ENCODE results near the gene MRO. TPM values are rescaled to one million over a fixed set of nuclear protein-coding genes. Genes with fewer than 3 reads are reported as not detected.

The MRO gene
- total and polyA plus RNA-seq, 2 donors (not counting 1 experiment from before 2014, with no cell fraction given): under 0.01 to 0.02 TPM

GRCh38 chr18:50830544-50830943, 10.7 kb upstream of the MRO start:
- TF ChIP-seq EZH2 (IDR thresholded peaks at IDR 0.05; ENCODE audit: low read length, missing control alignments): no peak
- TF ChIP-seq, protein P1, sequence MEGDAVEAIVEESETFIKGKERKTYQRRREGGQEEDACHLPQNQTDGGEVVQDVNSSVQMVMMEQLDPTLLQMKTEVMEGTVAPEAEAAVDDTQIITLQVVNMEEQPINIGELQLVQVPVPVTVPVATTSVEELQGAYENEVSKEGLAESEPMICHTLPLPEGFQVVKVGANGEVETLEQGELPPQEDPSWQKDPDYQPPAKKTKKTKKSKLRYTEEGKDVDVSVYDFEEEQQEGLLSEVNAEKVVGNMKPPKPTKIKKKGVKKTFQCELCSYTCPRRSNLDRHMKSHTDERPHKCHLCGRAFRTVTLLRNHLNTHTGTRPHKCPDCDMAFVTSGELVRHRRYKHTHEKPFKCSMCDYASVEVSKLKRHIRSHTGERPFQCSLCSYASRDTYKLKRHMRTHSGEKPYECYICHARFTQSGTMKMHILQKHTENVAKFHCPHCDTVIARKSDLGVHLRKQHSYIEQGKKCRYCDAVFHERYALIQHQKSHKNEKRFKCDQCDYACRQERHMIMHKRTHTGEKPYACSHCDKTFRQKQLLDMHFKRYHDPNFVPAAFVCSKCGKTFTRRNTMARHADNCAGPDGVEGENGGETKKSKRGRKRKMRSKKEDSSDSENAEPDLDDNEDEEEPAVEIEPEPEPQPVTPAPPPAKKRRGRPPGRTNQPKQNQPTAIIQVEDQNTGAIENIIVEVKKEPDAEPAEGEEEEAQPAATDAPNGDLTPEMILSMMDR (conservative IDR thresholded peaks at IDR 0.05 in 1 of 2, IDR thresholded peaks at IDR 0.05 in 1 of 2; ENCODE audit: low read depth in 1 of 2, low read length in 2 of 2): no peak
- no peaks in the 10 kb centered on the region for H3K9me3 ChIP-seq (ENCODE audit: control insufficient read depth, insufficient read depth, low read depth, low read length)

GRCh38 chr18:50829644-50830043, 9.8 kb upstream of the MRO start:
- Histone ChIP-seq H3K36me3 (ENCODE audit: control insufficient read depth, insufficient read depth, low read length) (no peaks in the 10 kb centered on the region), H3K27ac (ENCODE audit: insufficient read depth, low read length) (no peak overlapping the region), H2AFZ (ENCODE audit: low read length) (no peak overlapping the region), H3K4me1 (ENCODE audit: control insufficient read depth, extremely low read depth, insufficient read depth, low read length) (no peaks in the 10 kb centered on the region), H3K9me3 (ENCODE audit: control insufficient read depth, insufficient read depth, low read depth, low read length) (no peaks in the 10 kb centered on the region), H3K79me2 (ENCODE audit: control insufficient read depth, insufficient read depth, low read length) (no peaks in the 10 kb centered on the region), H3K4me2 (ENCODE audit: extremely low read depth, insufficient read depth, low read length) (no peak overlapping the region), H3K4me3 (replicated peaks in 1 of 4; ENCODE audit: control extremely low read depth in 1 of 4, insufficient read depth in 1 of 4, low read depth in 3 of 4, low read length in 4 of 4) (no peak overlapping the region), H3K9ac (ENCODE audit: insufficient read depth, low read length) (no peak overlapping the region), H4K20me1 (ENCODE audit: control insufficient read depth, extremely low read depth, insufficient read depth, low read length) (no peaks in the 10 kb centered on the region), H3K27me3 (ENCODE audit: control insufficient read depth, insufficient read depth, low read length) (peaks cover 3% of the 10 kb centered on the region)
- DNase-seq (ENCODE audit: low read depth in 2 of 2): no peak
- no peak for TF ChIP-seq EZH2 (IDR thresholded peaks at IDR 0.05; ENCODE audit: low read length, missing control alignments)
- TF ChIP-seq, protein P1 (conservative IDR thresholded peaks at IDR 0.05 in 1 of 2, IDR thresholded peaks at IDR 0.05 in 1 of 2; ENCODE audit: low read depth in 1 of 2, low read length in 2 of 2): no peak

More at GRCh38 chr18:50830544-50830943, 10.7 kb upstream of the MRO start:
- Histone ChIP-seq H3K27ac (ENCODE audit: insufficient read depth, low read length) (no peak overlapping the region), H3K4me2 (ENCODE audit: extremely low read depth, insufficient read depth, low read length) (no peak overlapping the region), H4K20me1 (ENCODE audit: control insufficient read depth, extremely low read depth, insufficient read depth, low read length) (no peaks in the 10 kb centered on the region), H3K36me3 (ENCODE audit: control insufficient read depth, insufficient read depth, low read length) (no peaks in the 10 kb centered on the region), H3K4me1 (ENCODE audit: control insufficient read depth, extremely low read depth, insufficient read depth, low read length) (no peaks in the 10 kb centered on the region), H3K4me3 (replicated peaks in 1 of 4; ENCODE audit: control extremely low read depth in 1 of 4, insufficient read depth in 1 of 4, low read depth in 3 of 4, low read length in 4 of 4) (no peak overlapping the region), H3K79me2 (ENCODE audit: control insufficient read depth, insufficient read depth, low read length) (no peaks in the 10 kb centered on the region), H2AFZ (ENCODE audit: low read length) (no peak overlapping the region), H3K27me3 (ENCODE audit: control insufficient read depth, insufficient read depth, low read length) (peaks cover 3% of the 10 kb centered on the region), H3K9ac (ENCODE audit: insufficient read depth, low read length) (no peak overlapping the region)
- DNase-seq (ENCODE audit: low read depth in 2 of 2): no peak

- Histone ChIP-seq H3K79me2 (ENCODE audit: control insufficient read depth, insufficient read depth, low read length) (no peaks in the 10 kb centered on the region), H3K4me1 (ENCODE audit: control insufficient read depth, extremely low read depth, insufficient read depth, low read length) (no peaks in the 10 kb centered on the region), H2AFZ (ENCODE audit: low read length) (no peak overlapping the region), H3K9ac (ENCODE audit: insufficient read depth, low read length) (no peak overlapping the region), H3K36me3 (ENCODE audit: control insufficient read depth, insufficient read depth, low read length) (no peaks in the 10 kb centered on the region), H3K4me3 (replicated peaks in 1 of 4; ENCODE audit: control extremely low read depth in 1 of 4, insufficient read depth in 1 of 4, low read depth in 3 of 4, low read length in 4 of 4) (no peak overlapping the region), H3K4me2 (ENCODE audit: extremely low read depth, insufficient read depth, low read length) (no peak overlapping the region), H3K9me3 (ENCODE audit: control insufficient read depth, insufficient read depth, low read depth, low read length) (no peaks in the 10 kb centered on the region), H3K27ac (ENCODE audit: insufficient read depth, low read length) (no peak overlapping the region), H3K27me3 (ENCODE audit: control insufficient read depth, insufficient read depth, low read length) (no peaks in the 10 kb centered on the region), H4K20me1 (ENCODE audit: control insufficient read depth, extremely low read depth, insufficient read depth, low read length) (no peaks in the 10 kb centered on the region)
- DNase-seq (ENCODE audit: low read depth in 2 of 2): no peak
- TF ChIP-seq EZH2 (IDR thresholded peaks at IDR 0.05; ENCODE audit: low read length, missing control alignments): no peak
These were observed 6.2 kb upstream of the MRO start for GRCh38 chr18:50826027-50826426.

All from fibroblast of lung (primary cell).